Effector memory CD8-positive, alpha-beta T cell (primary cell): Measurements from ENCODE around the gene SGMS2.
"Not testable (repeated sequence)": the region's sequence is repeated elsewhere in the genome, so short reads cannot be mapped to it uniquely, and the experiment has no call there.

Source experiments
- ATAC-seq: fragments of 150-1000 bp; cut with Tn5 transposase; replicated peaks from 2 replicates; pipeline ENCODE4 v1.10.0; 2021; ENCODE audit warnings: mild to moderate bottlenecking, moderate library complexity
- DNase-seq, 3 experiments: peaks; one replicate each; pipeline ENCODE4 v3.0.0; 2021
- H3K27ac Mint-ChIP-seq, 2 donors: one replicate each; pipeline ENCODE4 v1.8.0; 2022; ENCODE audit warnings: mild to moderate bottlenecking in 2 of 2, mixed read lengths in 2 of 2, moderate library complexity in 2 of 2
- H3K27me3 Mint-ChIP-seq, 2 donors: one replicate each; pipeline ENCODE4 v1.8.0; 2022; ENCODE audit warnings: mixed read lengths in 2 of 2
- H3K36me3 Mint-ChIP-seq: one replicate; pipeline ENCODE4 v1.8.0; 2022; ENCODE audit warnings: mild to moderate bottlenecking, moderate library complexity, mixed read lengths; ENCODE audit not compliant: insufficient read depth
- H3K4me1 Mint-ChIP-seq, 2 donors: one replicate each; pipeline ENCODE4 v1.8.0; 2022; ENCODE audit warnings: low read depth in 2 of 2, mixed read lengths in 2 of 2
- H3K4me3 Mint-ChIP-seq, 2 donors: one replicate each; pipeline ENCODE4 v1.8.0; 2022; ENCODE audit warnings: mild to moderate bottlenecking in 2 of 2, mixed read lengths in 2 of 2, moderate library complexity in 2 of 2
- H3K9me3 Mint-ChIP-seq, 2 donors: one replicate each; pipeline ENCODE4 v1.8.0; 2022; ENCODE audit warnings: mixed read lengths in 2 of 2

The SGMS2 gene

GRCh38 chr4:107894138-107894603, 69.4 kb downstream of the SGMS2 start:
- no peak for DNase-seq
- ATAC-seq: no peak
- no peak overlapping the region for H3K4me3 Mint-ChIP-seq
- H3K27ac Mint-ChIP-seq: no peak overlapping the region
- H3K27me3 Mint-ChIP-seq: peaks cover 21 to 49% of the 10 kb centered on the region in 2 donors
- no peaks in the 10 kb centered on the region for H3K4me1 Mint-ChIP-seq
- no peaks in the 10 kb centered on the region for H3K36me3 Mint-ChIP-seq
- no peaks in the 10 kb centered on the region for H3K9me3 Mint-ChIP-seq

DNA sequence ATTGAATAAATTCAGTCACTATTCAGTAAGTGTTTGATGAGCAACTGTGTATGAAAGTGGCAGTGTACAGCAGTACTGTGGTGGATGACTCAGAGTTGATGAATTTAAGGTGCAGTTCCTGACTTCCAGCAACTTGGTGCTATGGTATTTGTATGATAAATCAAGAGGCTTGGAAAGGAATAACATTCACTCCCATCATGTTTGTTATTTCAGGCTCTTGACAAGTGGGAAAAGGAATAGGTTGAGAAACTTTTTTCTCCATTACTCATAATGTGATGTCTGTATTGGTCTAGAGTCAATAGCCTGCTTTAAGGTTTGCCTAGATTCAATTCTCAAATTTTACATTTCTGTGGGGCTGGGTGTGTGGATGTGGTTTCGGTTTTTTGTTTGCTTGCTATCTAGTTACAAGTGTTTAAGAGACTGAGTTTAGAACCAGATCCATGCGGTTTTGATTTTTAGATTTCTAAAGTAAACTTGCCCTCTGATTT, 71.5 kb downstream of the SGMS2 start:
- no peak for DNase-seq

DNA sequence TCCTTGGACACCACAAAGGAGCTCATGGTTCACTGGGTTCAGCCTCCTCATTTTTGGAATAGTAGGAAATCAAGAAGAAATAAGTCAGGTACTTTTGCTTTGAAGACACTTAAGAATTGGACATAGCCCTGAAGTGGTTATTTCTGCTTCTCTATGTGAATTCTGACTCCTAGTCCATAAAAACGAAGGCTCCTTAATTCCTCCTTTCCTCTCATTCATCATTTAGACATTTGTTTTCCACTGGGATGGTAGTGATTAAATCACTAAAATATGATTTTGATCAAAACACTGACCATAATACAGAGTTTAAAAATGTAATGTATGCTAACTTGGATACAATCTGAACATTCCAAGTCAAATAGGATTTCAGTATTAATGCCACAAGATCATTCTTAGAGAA, 71.9 kb downstream of the SGMS2 start:
- ATAC-seq (no peak), DNase-seq (no peak)
- Mint-ChIP-seq H3K27ac (no peak overlapping the region), H3K9me3 (no peaks in the 10 kb centered on the region), H3K4me1 (no peaks in the 10 kb centered on the region), H3K27me3 (peaks cover 17 to 50% of the 10 kb centered on the region in 2 donors), H3K36me3 (no peaks in the 10 kb centered on the region), H3K4me3 (no peak overlapping the region)

More for the DNA sequence above, 71.5 kb downstream of the SGMS2 start:
- no peak for ATAC-seq
- H3K9me3 Mint-ChIP-seq: no peaks in the 10 kb centered on the region
- H3K27ac Mint-ChIP-seq: no peak overlapping the region
- H3K4me3 Mint-ChIP-seq: no peak overlapping the region
- peaks cover 18 to 50% of the 10 kb centered on the region in 2 donors for H3K27me3 Mint-ChIP-seq
- no peaks in the 10 kb centered on the region for H3K4me1 Mint-ChIP-seq
- H3K36me3 Mint-ChIP-seq: no peaks in the 10 kb centered on the region

DNA sequence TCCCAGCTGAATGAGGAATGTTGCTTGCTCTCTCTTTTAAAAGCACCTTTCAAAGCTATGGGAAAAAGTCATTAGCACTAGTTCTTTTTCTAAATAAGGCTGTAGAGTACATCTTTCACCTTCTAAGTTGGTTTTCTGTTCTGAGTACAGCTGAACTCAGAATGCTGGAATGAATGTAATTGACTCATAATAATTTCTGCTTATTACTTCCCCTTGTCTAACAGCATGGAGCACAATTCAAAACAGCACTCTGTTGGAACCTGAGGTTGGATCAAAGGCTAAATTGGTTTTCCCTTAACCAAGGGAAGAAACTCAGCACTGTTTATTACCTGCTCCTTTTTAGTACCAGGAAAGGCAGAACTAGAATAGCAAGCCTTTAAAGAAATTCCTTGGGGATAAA, 73.1 kb downstream of the SGMS2 start:
- peaks cover 28 to 51% of the 10 kb centered on the region in 2 donors for H3K27me3 Mint-ChIP-seq
- no peak for DNase-seq
- H3K27ac Mint-ChIP-seq: no peak overlapping the region
- H3K36me3 Mint-ChIP-seq: no peaks in the 10 kb centered on the region
- ATAC-seq: no peak
- no peak overlapping the region for H3K4me3 Mint-ChIP-seq
- H3K9me3 Mint-ChIP-seq: no peaks in the 10 kb centered on the region
- no peaks in the 10 kb centered on the region for H3K4me1 Mint-ChIP-seq

DNA sequence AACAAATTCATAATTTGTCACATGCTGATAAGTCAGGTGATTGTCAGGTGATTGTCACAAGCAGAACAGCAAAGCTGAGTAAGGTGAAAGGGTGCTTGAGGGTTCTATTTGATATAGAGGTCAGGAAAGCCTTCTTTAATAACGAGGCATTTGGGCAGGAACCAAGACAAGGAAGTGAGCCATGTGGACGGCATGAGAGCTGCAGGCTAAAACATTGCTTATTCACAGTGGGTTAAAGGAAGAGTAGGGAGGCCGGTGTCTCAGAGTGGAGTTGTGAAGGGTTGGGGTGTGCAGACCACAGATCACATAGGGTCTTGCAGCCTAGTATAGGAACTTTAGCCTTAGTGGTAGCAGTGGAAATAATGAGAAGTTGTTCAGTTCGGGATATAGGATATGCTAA, 75.3 kb downstream of the SGMS2 start:
- no peaks in the 10 kb centered on the region for H3K9me3 Mint-ChIP-seq
- ATAC-seq: no peak

GRCh38 chr4:107900508-107900907, 75.8 kb downstream of the SGMS2 start:
- Mint-ChIP-seq H3K36me3 (no peaks in the 10 kb centered on the region), H3K9me3 (no peaks in the 10 kb centered on the region), H3K4me3 (no peak overlapping the region), H3K27me3 (peaks cover 43 to 62% of the 10 kb centered on the region in 2 donors), H3K4me1 (no peaks in the 10 kb centered on the region), H3K27ac (no peak overlapping the region)
- ATAC-seq (no peak), DNase-seq (no peak)

More for the DNA sequence above, 75.3 kb downstream of the SGMS2 start:
- Mint-ChIP-seq H3K27ac (no peak overlapping the region), H3K4me1 (no peaks in the 10 kb centered on the region), H3K27me3 (peaks cover 47 to 67% of the 10 kb centered on the region in 2 donors), H3K36me3 (no peaks in the 10 kb centered on the region), H3K4me3 (no peak overlapping the region)
- no peak for DNase-seq

GRCh38 chr4:107901213-107901934, 76.6 kb downstream of the SGMS2 start:
- ATAC-seq (no peak), DNase-seq (no peak)
- Mint-ChIP-seq H3K36me3 (no peaks in the 10 kb centered on the region), H3K27me3 (peaks cover 43 to 54% of the 10 kb centered on the region in 2 donors), H3K4me3 (no peak overlapping the region), H3K4me1 (no peaks in the 10 kb centered on the region), H3K27ac (no peak overlapping the region), H3K9me3 (no peaks in the 10 kb centered on the region)

DNA sequence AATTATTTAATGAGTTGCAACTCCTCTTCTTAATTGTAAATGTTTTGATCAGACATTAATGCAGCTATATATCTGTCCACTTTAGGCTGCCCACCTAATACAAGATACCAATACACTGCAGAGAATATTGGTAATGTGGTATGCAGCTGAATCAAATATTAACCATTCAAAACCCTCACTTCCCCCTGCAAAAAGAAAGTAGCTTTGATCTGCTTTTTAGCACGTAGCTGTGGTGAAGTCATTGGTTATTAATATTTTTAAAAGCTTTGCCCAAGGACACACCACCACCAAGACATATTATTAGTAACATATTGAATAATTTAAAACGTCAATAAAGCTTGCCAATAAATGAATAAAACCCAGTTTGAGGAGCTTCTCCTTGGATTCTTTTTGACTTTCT, 78.0 kb downstream of the SGMS2 start:
- Mint-ChIP-seq H3K27me3 (peaks cover 43 to 54% of the 10 kb centered on the region in 2 donors), H3K27ac (no peak overlapping the region), H3K9me3 (no peaks in the 10 kb centered on the region), H3K36me3 (no peaks in the 10 kb centered on the region), H3K4me1 (no peaks in the 10 kb centered on the region), H3K4me3 (no peak overlapping the region)
- ATAC-seq (no peak), DNase-seq (no peak)

DNA sequence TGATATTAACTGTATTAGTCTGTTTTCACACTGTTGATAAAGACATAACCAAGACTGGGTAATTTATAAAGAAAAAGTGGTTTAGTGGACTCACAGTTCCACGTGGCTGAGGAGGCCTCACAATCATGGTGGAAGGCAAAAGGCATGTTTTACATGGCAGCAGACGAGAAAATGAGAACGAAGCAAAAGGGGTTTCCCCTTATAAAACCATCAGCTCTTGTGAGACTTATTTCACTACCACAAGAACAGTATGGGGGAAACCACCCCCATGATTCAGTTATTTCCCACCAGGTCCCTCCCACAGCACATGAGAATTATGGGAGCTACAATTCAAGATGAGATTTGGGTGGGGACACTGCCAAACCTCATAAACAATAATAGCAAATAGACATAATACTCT, 80.3 kb downstream of the SGMS2 start:
- not testable (repeated sequence) for H3K36me3 Mint-ChIP-seq, H3K4me3 Mint-ChIP-seq, H3K9me3 Mint-ChIP-seq, DNase-seq, ATAC-seq, H3K4me1 Mint-ChIP-seq, H3K27ac Mint-ChIP-seq
- H3K27me3 Mint-ChIP-seq: peaks cover 47 to 49% of the 10 kb centered on the region in 2 donors

GRCh38 chr4:107906458-107907100, 81.8 kb downstream of the SGMS2 start:
- Mint-ChIP-seq H3K4me1 (no peaks in the 10 kb centered on the region), H3K4me3 (no peak overlapping the region), H3K27me3 (peaks cover 34 to 50% of the 10 kb centered on the region in 2 donors), H3K36me3 (no peaks in the 10 kb centered on the region), H3K27ac (no peak overlapping the region), H3K9me3 (no peaks in the 10 kb centered on the region)
- ATAC-seq (no peak), DNase-seq (no peak)

DNA sequence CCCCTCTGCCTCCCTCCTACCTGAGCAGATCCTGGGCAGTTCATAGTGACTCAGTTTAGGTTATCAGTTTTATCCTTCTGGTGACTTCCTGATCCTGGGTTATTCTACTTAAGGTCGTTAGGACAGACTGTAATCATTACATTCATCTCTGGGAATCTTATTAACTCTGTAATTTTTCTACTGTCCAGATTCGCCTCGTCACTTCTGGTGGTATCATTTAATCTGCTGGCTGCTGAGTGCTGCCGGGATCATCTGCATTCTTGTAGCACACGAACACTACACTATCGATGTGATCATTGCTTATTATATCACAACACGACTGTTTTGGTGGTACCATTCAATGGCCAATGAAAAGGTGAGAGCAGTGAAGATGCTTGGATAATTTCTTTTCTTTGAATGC, 83.6 kb downstream of the SGMS2 start:
- DNase-seq (no peak), ATAC-seq (no peak)
- H3K4me3 Mint-ChIP-seq: no peak overlapping the region
- no peak overlapping the region for H3K27ac Mint-ChIP-seq
- H3K4me1 Mint-ChIP-seq: no peaks in the 10 kb centered on the region
- no peaks in the 10 kb centered on the region for H3K9me3 Mint-ChIP-seq
- peaks cover 16 to 34% of the 10 kb centered on the region in 2 donors for H3K27me3 Mint-ChIP-seq
- no peaks in the 10 kb centered on the region for H3K36me3 Mint-ChIP-seq

DNA sequence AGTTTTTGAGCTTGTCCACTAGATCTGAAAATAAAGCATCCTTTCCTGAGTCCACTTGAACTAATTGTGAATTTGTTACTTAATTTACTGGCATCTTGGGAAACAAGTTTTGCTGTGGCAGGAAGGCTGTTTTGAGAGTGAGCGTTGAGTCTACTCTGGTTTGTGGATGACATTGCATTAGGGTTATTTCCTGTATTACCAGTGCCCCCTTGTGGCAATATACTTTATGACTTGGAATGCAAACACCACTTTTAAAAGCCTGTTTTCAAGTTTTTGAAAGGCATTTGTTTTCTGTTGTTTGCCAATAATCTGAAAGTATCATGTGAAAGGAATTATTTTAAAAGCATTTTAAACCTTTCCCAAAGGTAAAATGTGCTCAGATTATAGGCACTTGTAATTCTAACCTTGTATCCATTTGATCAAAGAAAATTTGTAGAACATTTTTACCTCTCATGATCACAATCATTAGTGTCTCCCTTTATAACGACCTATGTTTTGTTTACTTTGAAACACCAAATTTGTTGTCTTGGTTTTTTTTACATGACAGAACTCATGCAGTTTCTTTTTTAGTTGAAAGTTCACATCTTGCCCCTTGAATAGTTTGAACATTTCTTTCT, 88.7 kb downstream of the SGMS2 start:
- H3K27ac Mint-ChIP-seq: no peak overlapping the region
- ATAC-seq (peak; percentile 89), DNase-seq (peak; percentile 44 to 54 (median 49))
- H3K36me3 Mint-ChIP-seq: no peaks in the 10 kb centered on the region
- H3K9me3 Mint-ChIP-seq: no peaks in the 10 kb centered on the region
- H3K4me3 Mint-ChIP-seq: no peak overlapping the region
- H3K27me3 Mint-ChIP-seq: peaks cover 25 to 31% of the 10 kb centered on the region in 2 donors
- H3K4me1 Mint-ChIP-seq: no peaks in the 10 kb centered on the region

GRCh38 chr4:107915220-107915619, 90.5 kb downstream of the SGMS2 start:
- Mint-ChIP-seq H3K4me1 (no peaks in the 10 kb centered on the region), H3K27ac (no peak overlapping the region), H3K4me3 (no peak overlapping the region), H3K9me3 (peaks cover 0 to 2% of the 10 kb centered on the region in 2 donors), H3K36me3 (no peaks in the 10 kb centered on the region), H3K27me3 (peaks cover 38 to 41% of the 10 kb centered on the region in 2 donors)
- ATAC-seq (no peak), DNase-seq (no peak)
